ENCODE data around the gene STPG3. TPM values are rescaled to one million over a fixed set of nuclear protein-coding genes. Genes with fewer than 3 reads are reported as not detected.
A peak's percentile ranks its signal among the peaks of the same experiment; 100 is the strongest.

Gene STPG3
- total and polyA plus RNA-seq, 9 of the 15 experiments (the other 6 are each of a cell fraction or from before 2014, with no cell fraction given) = not detected

- H3K4me3 ChIP-seq = no peak overlapping the region
- H3K4me2 ChIP-seq (ENCODE audit: insufficient read depth, low read length) = no peak overlapping the region
- H3K9ac ChIP-seq (ENCODE audit: insufficient read depth in 1 of 2, low read depth in 2 of 2, low read length in 2 of 2) = peak overlapping the region in 1 of 2 experiments; percentile 61; a peak in 1 of 4 replicates
- H3K27ac ChIP-seq (ENCODE audit: extremely low read depth, low read depth, low read length) = no peak overlapping the region
- in situ Hi-C loops (cut with MboI) = no loop called here
- H3K9me1 ChIP-seq (ENCODE audit: control insufficient read depth, insufficient read depth, low read length) = no peaks in the 10 kb centered on the region
- no peak for TF ChIP-seq PHF21A (IDR thresholded peaks at IDR 0.05; ENCODE audit: borderline replicate concordance, low read depth)
- TF ChIP-seq POLR2G (IDR thresholded peaks at IDR 0.05; ENCODE audit: low read depth, low read length) = peak; percentile 56; the same call in 1 of the 2 replicates
- peaks cover 10% of the 10 kb centered on the region; the same call in 2 of the 3 replicates for H3K79me2 ChIP-seq (ENCODE audit: control insufficient read depth, insufficient read depth, low read length)
- WGBS (ENCODE audit: insufficient coverage, low coverage, missing lambda C conversion rate) = 92% methylated on average over 28 of the region's 32 CpGs
- intact Hi-C loops (cut with micrococcal nuclease) = no loop called here
- no TSS peak for BruUV-seq (replicated peaks)
- CTCF ChIA-PET (ENCODE audit: low intra/inter-chr PET ratio) = no interaction called here
- no peak for DNase-seq (ENCODE audit: extremely low read depth in 1 of 4, low spot score in 3 of 4)
- no peak overlapping the region for H2AFZ ChIP-seq (ENCODE audit: low read depth, low read length)
- H3K36me3 ChIP-seq (ENCODE audit: control insufficient read depth, insufficient read depth, low read length) = peaks cover 65% of the 10 kb centered on the region
- H4K20me1 ChIP-seq (replicated peaks; ENCODE audit: control insufficient read depth, insufficient read depth, low read length) = no peaks in the 10 kb centered on the region
- no peaks in the 10 kb centered on the region for H3K9me3 ChIP-seq (replicated peaks; ENCODE audit: control insufficient read depth, insufficient read depth, low read depth, low read length)
- no peak for FAIRE-seq
- ATAC-seq = no peak
- POLR2A ChIA-PET = interaction anchor here (0.6 kb wide), 1 partner anchor 11 kb away, joined by 3 read pairs; no protein-coding TSS in a partner anchor
- H3K27me3 ChIP-seq (ENCODE audit: control insufficient read depth in 2 of 2, insufficient read depth in 2 of 2, low read length in 2 of 2) = no peaks in the 10 kb centered on the region
- peaks cover 26 to 81% of the 10 kb centered on the region in 2 experiments for H3K4me1 ChIP-seq (replicated peaks in 1 of 2; ENCODE audit: control insufficient read depth in 2 of 2, insufficient read depth in 2 of 2, low read length in 2 of 2)
These were observed 20.0 kb downstream of the STPG3 start for GRCh38 chr9:137270929-137271695.

GRCh38 chr9:137271696-137272076, 20.6 kb downstream of the STPG3 start:
- no peak overlapping the region for H3K4me3 ChIP-seq
- H3K4me1 ChIP-seq (replicated peaks in 1 of 2; ENCODE audit: control insufficient read depth in 2 of 2, insufficient read depth in 2 of 2, low read length in 2 of 2) = peaks cover 31 to 82% of the 10 kb centered on the region in 2 experiments
- ChIA-PET CTCF (ENCODE audit: low intra/inter-chr PET ratio) (no interaction called here), POLR2A (no interaction called here)
- no peaks in the 10 kb centered on the region for H3K9me3 ChIP-seq (replicated peaks; ENCODE audit: control insufficient read depth, insufficient read depth, low read depth, low read length)
- no TSS peak for BruUV-seq (replicated peaks)
- no peak overlapping the region for H3K27ac ChIP-seq (ENCODE audit: extremely low read depth, low read depth, low read length)
- H3K36me3 ChIP-seq (ENCODE audit: control insufficient read depth, insufficient read depth, low read length) = peaks cover 59% of the 10 kb centered on the region
- no peaks in the 10 kb centered on the region for H4K20me1 ChIP-seq (replicated peaks; ENCODE audit: control insufficient read depth, insufficient read depth, low read length)
- FAIRE-seq (no peak), ATAC-seq (no peak), DNase-seq (ENCODE audit: extremely low read depth in 1 of 4, low spot score in 3 of 4) (peak in 1 of 4 experiments; percentile 17)
- H2AFZ ChIP-seq (ENCODE audit: low read depth, low read length) = no peak overlapping the region
- no peaks in the 10 kb centered on the region for H3K9me1 ChIP-seq (ENCODE audit: control insufficient read depth, insufficient read depth, low read length)
- no CpG with 5 or more reads among the region's 3 CpGs for WGBS (ENCODE audit: insufficient coverage, low coverage, missing lambda C conversion rate)
- no peak overlapping the region for H3K4me2 ChIP-seq (ENCODE audit: insufficient read depth, low read length)
- no peaks in the 10 kb centered on the region for H3K27me3 ChIP-seq (ENCODE audit: control insufficient read depth in 2 of 2, insufficient read depth in 2 of 2, low read length in 2 of 2)
- H3K9ac ChIP-seq (ENCODE audit: insufficient read depth in 1 of 2, low read depth in 2 of 2, low read length in 2 of 2) = peak overlapping the region in 1 of 2 experiments; percentile 61; a peak in 1 of 4 replicates
- intact Hi-C loops (cut with micrococcal nuclease) = no loop called here
- in situ Hi-C loops (cut with MboI) = no loop called here
- H3K79me2 ChIP-seq (ENCODE audit: control insufficient read depth, insufficient read depth, low read length) = peaks cover 10% of the 10 kb centered on the region; the same call in 2 of the 3 replicates
- TF ChIP-seq SIN3B (IDR thresholded peaks at IDR 0.05; ENCODE audit: low read depth) = no peak
- no peak for TF ChIP-seq NFE2 (IDR thresholded peaks at IDR 0.05; ENCODE audit: low read depth)
- TF ChIP-seq PBX2 (CRISPR knock-in tag; IDR thresholded peaks at IDR 0.05; ENCODE audit: low read depth) = no peak
- no peak for TF ChIP-seq PBX2 (tag; conservative IDR thresholded peaks at IDR 0.05; ENCODE audit: low read depth)
- no peak for TF ChIP-seq MLX (CRISPR knock-in tag; conservative IDR thresholded peaks at IDR 0.05)
- no peak for TF ChIP-seq DIDO1 (tag; IDR thresholded peaks at IDR 0.05; ENCODE audit: low read depth)
- TF ChIP-seq POLR3A (IDR thresholded peaks at IDR 0.05; ENCODE audit: borderline replicate concordance, extremely low read depth, insufficient read depth, insufficient read length) = no peak
- TF ChIP-seq THAP7 (CRISPR knock-in tag; IDR thresholded peaks at IDR 0.05) = no peak
- no peak for TF ChIP-seq HLTF (IDR thresholded peaks at IDR 0.05)
